PC-3 (cell line): ENCODE measurements around the gene KLK10. TPM values are rescaled to one million over a fixed set of nuclear protein-coding genes. Genes with fewer than 3 reads are reported as not detected.

Experiments
- ATAC-seq: fragments of 200-7000 bp; cut with Tn5 transposase; 2 replicates; pipeline ENCODE4 v1.9.1; 2020; ENCODE audit warnings: mild to moderate bottlenecking, moderate library complexity
- BruUV-seq: library from RNA; stranded (reverse); fragments of 400-500 nt; replicated peaks from 2 replicates; lab custom pipeline; 2021; lab: Mats Ljungman, UMichigan
- CTCF ChIA-PET: fragments of 300-600 bp; sonication (Branson Sonifier 250); formaldehyde crosslinking; loops from one replicate; lab custom pipeline; 2022; ENCODE audit warnings: antibody characterized with exemption; lab: Charles Lee
- POLR2A ChIA-PET: fragments of 300-600 bp; sonication (Branson Sonifier 250); formaldehyde crosslinking; loops from one replicate; lab custom pipeline; 2022; ENCODE audit warnings: antibody characterized with exemption; ENCODE audit not compliant: unreplicated experiment; lab: Charles Lee
- DNase-seq: peaks from one replicate; pipeline ENCODE4 v3.0.0-alpha.2; 2015
- H2AFZ ChIP-seq: fragments of 300-600 bp; sonication (generic); 2 replicates; pipeline ENCODE4 v1.6.0; 2016; ENCODE audit warnings: antibody characterized with exemption, low read length
- H3F3A ChIP-seq: fragments of 300-600 bp; sonication (generic); one replicate; pipeline ENCODE4 v1.6.0; 2017; ENCODE audit warnings: antibody characterized with exemption, low read length, control low read depth, mild to moderate bottlenecking; ENCODE audit not compliant: unreplicated experiment
- H3K27ac ChIP-seq: fragments of 300-600 bp; sonication (generic); 2 replicates; pipeline ENCODE4 v1.5.1; 2016; ENCODE audit warnings: mild to moderate bottlenecking, low read length
- H3K27me3 ChIP-seq: fragments of 300-600 bp; sonication (generic); 2 replicates; pipeline ENCODE4 v1.6.1; 2016; ENCODE audit warnings: low read length, mixed read lengths
- H3K36me3 ChIP-seq: fragments of 300-600 bp; sonication (generic); 2 replicates; pipeline ENCODE4 v1.6.1; 2016; ENCODE audit warnings: low read depth, mixed run types, low read length, mixed read lengths
- H3K4me1 ChIP-seq: fragments of 300-600 bp; sonication (generic); 2 replicates; pipeline ENCODE4 v1.5.1; 2016; ENCODE audit warnings: low read length; ENCODE audit not compliant: insufficient read depth
- H3K4me2 ChIP-seq: fragments of 300-600 bp; sonication (generic); 2 replicates; pipeline ENCODE4 v1.6.0; 2016; ENCODE audit warnings: low read length
- H3K4me3 ChIP-seq: fragments of 300-600 bp; sonication (generic); 2 replicates; pipeline ENCODE4 v1.5.1; 2016; ENCODE audit warnings: mild to moderate bottlenecking, low read length, mixed read lengths
- H3K79me2 ChIP-seq: fragments of 300-600 bp; sonication (generic); 2 replicates; pipeline ENCODE4 v1.6.1; 2017; ENCODE audit warnings: low read length, mixed read lengths
- H3K9ac ChIP-seq: fragments of 300-600 bp; sonication (generic); 2 replicates; pipeline ENCODE4 v1.6.0; 2016; ENCODE audit warnings: mild to moderate bottlenecking, low read length
- H3K9me2 ChIP-seq: fragments of 300-600 bp; sonication (generic); replicated peaks from 2 replicates; pipeline ENCODE4 v1.6.1; 2016; ENCODE audit warnings: mixed run types, low read length, mixed read lengths
- H3K9me3 ChIP-seq: fragments of 300-600 bp; sonication (generic); 2 replicates; pipeline ENCODE4 v1.6.1; 2016; ENCODE audit warnings: low read length, mixed read lengths
- H4K20me1 ChIP-seq: fragments of 300-600 bp; sonication (generic); 2 replicates; pipeline ENCODE4 v1.6.1; 2016; ENCODE audit warnings: low read length, mixed read lengths
- EZH2 ChIP-seq: fragments of 300-600 bp; sonication (generic); IDR thresholded peaks from one replicate; pipeline ENCODE4 v1.6.1; 2017; ENCODE audit warnings: antibody characterized with exemption, mild to moderate bottlenecking, low read length; ENCODE audit not compliant: unreplicated experiment
- EZH2phosphoT487 ChIP-seq: fragments of 300-600 bp; sonication (generic); IDR thresholded peaks from 2 replicates; pipeline ENCODE4 v1.6.1; 2018; ENCODE audit warnings: mild to moderate bottlenecking, antibody characterized with exemption, low read length, borderline replicate concordance
- intact Hi-C: fragments of 100-400 bp; cut with micrococcal nuclease; formaldehyde crosslinking; loops from 2 replicates; pipeline ENCODE4 v1.9.0; 2023
- total RNA-seq: library from RNA; depleted of rRNA; stranded (reverse); fragments of >200 nt; gene quantifications from 2 replicates; pipeline ENCODE4 v1.2.3, GENCODE V29; 2014
- TF ChIP-seq, protein P1 (sequence below): fragments of 300-600 bp; sonication (generic); conservative IDR thresholded peaks from 2 replicates; pipeline ENCODE4 v1.5.1; 2017; ENCODE audit warnings: antibody characterized with exemption, low read depth, mild to moderate bottlenecking, low read length

The KLK10 gene
- total RNA-seq, 1 experiment from 2014 or later = 1.2 TPM

GRCh38 chr19:51027126-51027806 is 7.8 kb upstream of the KLK10 start:
- H3K79me2 ChIP-seq = no peaks in the 10 kb centered on the region
- ATAC-seq (no peak), DNase-seq (no peak)
- TF ChIP-seq, protein P1, sequence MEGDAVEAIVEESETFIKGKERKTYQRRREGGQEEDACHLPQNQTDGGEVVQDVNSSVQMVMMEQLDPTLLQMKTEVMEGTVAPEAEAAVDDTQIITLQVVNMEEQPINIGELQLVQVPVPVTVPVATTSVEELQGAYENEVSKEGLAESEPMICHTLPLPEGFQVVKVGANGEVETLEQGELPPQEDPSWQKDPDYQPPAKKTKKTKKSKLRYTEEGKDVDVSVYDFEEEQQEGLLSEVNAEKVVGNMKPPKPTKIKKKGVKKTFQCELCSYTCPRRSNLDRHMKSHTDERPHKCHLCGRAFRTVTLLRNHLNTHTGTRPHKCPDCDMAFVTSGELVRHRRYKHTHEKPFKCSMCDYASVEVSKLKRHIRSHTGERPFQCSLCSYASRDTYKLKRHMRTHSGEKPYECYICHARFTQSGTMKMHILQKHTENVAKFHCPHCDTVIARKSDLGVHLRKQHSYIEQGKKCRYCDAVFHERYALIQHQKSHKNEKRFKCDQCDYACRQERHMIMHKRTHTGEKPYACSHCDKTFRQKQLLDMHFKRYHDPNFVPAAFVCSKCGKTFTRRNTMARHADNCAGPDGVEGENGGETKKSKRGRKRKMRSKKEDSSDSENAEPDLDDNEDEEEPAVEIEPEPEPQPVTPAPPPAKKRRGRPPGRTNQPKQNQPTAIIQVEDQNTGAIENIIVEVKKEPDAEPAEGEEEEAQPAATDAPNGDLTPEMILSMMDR = no peak
- TF ChIP-seq EZH2 = no peak
- TF ChIP-seq EZH2phosphoT487 = no peak
- ChIA-PET POLR2A (no interaction called here), CTCF (no interaction called here)
- intact Hi-C loops = no loop called here
- no peak overlapping the region for H3K27ac ChIP-seq
- H3F3A ChIP-seq = no peaks in the 10 kb centered on the region
- no peak overlapping the region for H2AFZ ChIP-seq
- no peaks in the 10 kb centered on the region for H3K9me3 ChIP-seq
- H4K20me1 ChIP-seq = no peaks in the 10 kb centered on the region
- H3K4me3 ChIP-seq = no peak overlapping the region
- no peaks in the 10 kb centered on the region for H3K36me3 ChIP-seq
- no peak overlapping the region for H3K4me2 ChIP-seq
- H3K4me1 ChIP-seq = no peaks in the 10 kb centered on the region
- no TSS peak for BruUV-seq
- H3K27me3 ChIP-seq = peaks cover 3% of the 10 kb centered on the region; the same call in 1 of the 2 replicates
- no peak overlapping the region for H3K9ac ChIP-seq
- H3K9me2 ChIP-seq = no peaks in the 10 kb centered on the region

DNA sequence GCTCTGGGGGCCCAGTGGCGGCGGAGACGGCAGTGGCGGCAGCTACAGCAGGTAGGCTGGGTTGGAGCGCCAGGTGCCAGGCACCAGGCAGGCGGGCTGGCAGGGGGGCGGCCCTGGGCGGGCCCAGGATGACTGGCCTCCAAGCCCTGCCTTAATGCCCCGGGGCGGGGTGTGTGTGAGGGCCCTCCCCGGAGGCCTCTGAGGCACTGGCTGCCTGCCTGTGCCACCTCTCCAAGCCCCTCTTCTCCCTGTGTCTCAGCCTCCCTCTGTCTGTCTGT is 7.0 kb upstream of the KLK10 start, which contains the start of gene KLK11:
TSS of gene KLK11 (minus strand) at position 63 of the 278 bp plus-strand sequence. CDS start 985 bp downstream, outside the sequence.
- Histone ChIP-seq H4K20me1 (no peaks in the 10 kb centered on the region), H3K79me2 (no peaks in the 10 kb centered on the region), H3K36me3 (no peaks in the 10 kb centered on the region), H3K4me3 (no peak within 1 kb of the TSS), H3K4me1 (peaks cover under 1% of the 10 kb centered on the region), H3F3A (no peaks in the 10 kb centered on the region), H3K9ac (no peak within 1 kb of the TSS), H2AFZ (no peak within 1 kb of the TSS), H3K4me2 (no peak within 1 kb of the TSS), H3K9me3 (no peaks in the 10 kb centered on the region), H3K9me2 (no peaks in the 10 kb centered on the region), H3K27ac (no peak within 1 kb of the TSS), H3K27me3 (peaks cover 3% of the 10 kb centered on the region; the same call in 1 of the 2 replicates)
- ATAC-seq (peak; percentile 33; the same call in 1 of the 2 replicates), DNase-seq (peak; percentile 32)
- ChIA-PET CTCF (no interaction called here), POLR2A (no interaction called here)
- intact Hi-C loops = no loop called here
- TF ChIP-seq EZH2phosphoT487 (no peak), EZH2 (no peak)
- TF ChIP-seq, protein P1 = no peak
- BruUV-seq = no TSS peak

- TF ChIP-seq, protein P1 = no peak
- no peak for TF ChIP-seq EZH2phosphoT487
- TF ChIP-seq EZH2 = no peak
- Histone ChIP-seq H2AFZ (no peak overlapping the region), H3K4me3 (no peak overlapping the region), H3K9me2 (no peaks in the 10 kb centered on the region), H3K27me3 (peaks cover 3% of the 10 kb centered on the region; the same call in 1 of the 2 replicates), H3K4me1 (peaks cover 5% of the 10 kb centered on the region), H3K79me2 (no peaks in the 10 kb centered on the region), H3K4me2 (no peak overlapping the region), H3K9ac (no peak overlapping the region), H3F3A (no peaks in the 10 kb centered on the region), H3K9me3 (no peaks in the 10 kb centered on the region), H3K36me3 (no peaks in the 10 kb centered on the region), H4K20me1 (no peaks in the 10 kb centered on the region), H3K27ac (no peak overlapping the region)
- ChIA-PET CTCF (no interaction called here), POLR2A (no interaction called here)
- BruUV-seq = no TSS peak
- ATAC-seq (no peak), DNase-seq (no peak)
- intact Hi-C loops = no loop called here
These were observed 6.5 kb upstream of the KLK10 start for GRCh38 chr19:51025809-51026553.
